ENCODE data around the gene GPX2.

GPX2 gene

GRCh38 chr14:64958743-64959142 lies 16.2 kb upstream of the GPX2 start:
- no peak for DNase-seq

- DNase-seq, result no peak
Observed at GRCh38 chr14:64958201-64958600, 15.7 kb upstream of the GPX2 start.

GRCh38 chr14:64956697-64957406 lies 14.3 kb upstream of the GPX2 start:
- DNase-seq, result no peak

- no peak for DNase-seq
Observed at GRCh38 chr14:64955297-64955696, 12.8 kb upstream of the GPX2 start.

GRCh38 chr14:64954491-64955240 lies 12.1 kb upstream of the GPX2 start:
- no peak for DNase-seq

- no peak for DNase-seq
Observed at GRCh38 chr14:64953661-64954060, 11.1 kb upstream of the GPX2 start.

GRCh38 chr14:64953310-64953654 lies 10.7 kb upstream of the GPX2 start:
- DNase-seq, result no peak

GRCh38 chr14:64952598-64953309 lies 10.2 kb upstream of the GPX2 start:
- DNase-seq, result no peak

- DNase-seq, result no peak
Observed at GRCh38 chr14:64951724-64952123, 9.2 kb upstream of the GPX2 start.

GRCh38 chr14:64951291-64951690 lies 8.7 kb upstream of the GPX2 start:
- DNase-seq, result no peak

- no peak for DNase-seq
Observed at GRCh38 chr14:64950889-64951288, 8.3 kb upstream of the GPX2 start.

GRCh38 chr14:64948612-64949210 lies 6.2 kb upstream of the GPX2 start:
- DNase-seq, result no peak

GRCh38 chr14:64947710-64948611 lies 5.4 kb upstream of the GPX2 start:
- DNase-seq, result no peak

GRCh38 chr14:64946310-64947045 lies 3.9 kb upstream of the GPX2 start:
- DNase-seq, result no peak

GRCh38 chr14:64945431-64946178 lies 3.1 kb upstream of the GPX2 start:
- DNase-seq, result no peak

- DNase-seq, result no peak
Observed at GRCh38 chr14:64944861-64945260, 2.3 kb upstream of the GPX2 start.

GRCh38 chr14:64944041-64944440 lies 1.5 kb upstream of the GPX2 start:
- DNase-seq, result no peak

GRCh38 chr14:64943556-64943955 lies 1.0 kb upstream of the GPX2 start:
- DNase-seq, result no peak

- no peak for DNase-seq
Observed at GRCh38 chr14:64940336-64940910, 2.1 kb downstream of the GPX2 start.

- no peak for DNase-seq
Observed at GRCh38 chr14:64939817-64940190, 2.7 kb downstream of the GPX2 start.

All from kidney glomerular epithelial cell (primary cell).